OCI-LY3 (cell line): ENCODE results near the gene RAPGEF5.

Experiments
- H2AFZ ChIP-seq: fragments of 200-600, 300-600 bp; shearing (Covaris generic); 2 replicates; pipeline ENCODE4 v1.6.0; 2014; ENCODE audit warnings: antibody characterized with exemption, low read depth, low read length
- H3K27ac ChIP-seq: fragments of 200-600, 300-600 bp; sonication (generic); 2 replicates; pipeline ENCODE4 v1.5.1; 2014; ENCODE audit warnings: mild to moderate bottlenecking, low read length, moderate library complexity, mixed read lengths
- H3K27me3 ChIP-seq: fragments of 200-600, 300-600 bp; sonication (generic); 2 replicates; pipeline ENCODE4 v1.6.1; 2014; ENCODE audit warnings: low read depth, low read length, mixed read lengths
- H3K36me3 ChIP-seq: fragments of 200-600, 300-600 bp; sonication (generic); replicated peaks from 2 replicates; pipeline ENCODE3; 2014; ENCODE audit warnings: low read depth, low read length, mixed read lengths
- H3K4me1 ChIP-seq: fragments of 300-600, 200-600 bp; sonication (generic); 2 replicates; pipeline ENCODE4 v1.6.1; 2014; ENCODE audit warnings: low read length, mixed read lengths
- H3K4me2 ChIP-seq: fragments of 200-600, 300-600 bp; sonication (generic); 2 replicates; pipeline ENCODE4 v1.6.1; 2014; ENCODE audit warnings: low read length, mixed read lengths
- H3K4me3 ChIP-seq: fragments of 300-600, 200-600 bp; sonication (generic); 2 replicates; pipeline ENCODE4 v1.5.1; 2014; ENCODE audit warnings: antibody characterized with exemption, mild to moderate bottlenecking, low read length, moderate library complexity
- H3K79me2 ChIP-seq: fragments of 300-600, 200-600 bp; shearing (Covaris generic); 2 replicates; pipeline ENCODE4 v1.6.1; 2014; ENCODE audit warnings: mild to moderate bottlenecking, low read length, mixed read lengths
- H3K9ac ChIP-seq: fragments of 300-600, 200-600 bp; shearing (Covaris generic); 2 replicates; pipeline ENCODE4 v1.6.0; 2014; ENCODE audit warnings: mild to moderate bottlenecking, low read length, moderate library complexity
- H3K9me3 ChIP-seq: fragments of 200-600, 300-600 bp; shearing (Covaris generic); 2 replicates; pipeline ENCODE4 v1.6.1; 2014; ENCODE audit warnings: low read length, mixed read lengths; ENCODE audit not compliant: insufficient read depth
- H4K20me1 ChIP-seq: fragments of 200-600, 300-600 bp; sonication (generic); 2 replicates; pipeline ENCODE4 v1.6.1; 2016; ENCODE audit warnings: low read length, mixed read lengths; ENCODE audit not compliant: insufficient read depth
- CTCF ChIP-seq: fragments of 200-600, 300-600 bp; sonication (generic); IDR thresholded peaks from 2 replicates; pipeline ENCODE4 v1.5.1; 2014; ENCODE audit warnings: antibody characterized with exemption, low read length, low read depth
- EZH2phosphoT487 ChIP-seq: fragments of 200-600 bp; shearing (Covaris generic); IDR thresholded peaks from 2 replicates; pipeline ENCODE4 v1.6.1; 2018; ENCODE audit warnings: antibody characterized with exemption, mixed run types, low read depth

The RAPGEF5 gene

GRCh38 chr7:22352887-22353286 is 4.1 kb downstream of the RAPGEF5 start:
- no peaks in the 10 kb centered on the region for H3K79me2 ChIP-seq
- no peak overlapping the region for H3K9ac ChIP-seq
- H3K4me2 ChIP-seq, result no peak overlapping the region
- no peak overlapping the region for H3K27ac ChIP-seq
- H3K9me3 ChIP-seq, result no peaks in the 10 kb centered on the region
- H3K36me3 ChIP-seq, result peaks cover 2% of the 10 kb centered on the region
- H3K4me1 ChIP-seq, result peaks cover 3% of the 10 kb centered on the region; the same call in 1 of the 2 replicates
- H3K27me3 ChIP-seq, result no peaks in the 10 kb centered on the region; the same call in 1 of the 2 replicates
- TF ChIP-seq EZH2phosphoT487, result no peak
- no peak for TF ChIP-seq CTCF
- no peak overlapping the region for H2AFZ ChIP-seq
- no peak overlapping the region for H3K4me3 ChIP-seq
- no peaks in the 10 kb centered on the region for H4K20me1 ChIP-seq

GRCh38 chr7:22351878-22352277 is 5.1 kb downstream of the RAPGEF5 start:
- H3K27me3 ChIP-seq, result no peaks in the 10 kb centered on the region
- H3K9me3 ChIP-seq, result no peaks in the 10 kb centered on the region
- H3K4me3 ChIP-seq, result no peak overlapping the region
- H3K79me2 ChIP-seq, result no peaks in the 10 kb centered on the region
- no peaks in the 10 kb centered on the region for H4K20me1 ChIP-seq
- no peak for TF ChIP-seq CTCF
- TF ChIP-seq EZH2phosphoT487, result no peak
- H3K9ac ChIP-seq, result no peak overlapping the region
- peaks cover 2% of the 10 kb centered on the region for H3K36me3 ChIP-seq
- no peak overlapping the region for H2AFZ ChIP-seq
- H3K4me1 ChIP-seq, result no peaks in the 10 kb centered on the region
- H3K27ac ChIP-seq, result no peak overlapping the region
- H3K4me2 ChIP-seq, result no peak overlapping the region

- H3K27ac ChIP-seq, result no peak overlapping the region
- no peaks in the 10 kb centered on the region for H3K27me3 ChIP-seq
- H2AFZ ChIP-seq, result no peak overlapping the region
- TF ChIP-seq EZH2phosphoT487 (no peak), CTCF (no peak)
- H3K4me1 ChIP-seq, result no peaks in the 10 kb centered on the region
- H3K4me3 ChIP-seq, result no peak overlapping the region
- H3K9me3 ChIP-seq, result no peaks in the 10 kb centered on the region
- no peaks in the 10 kb centered on the region for H4K20me1 ChIP-seq
- H3K79me2 ChIP-seq, result no peaks in the 10 kb centered on the region
- peaks cover 2% of the 10 kb centered on the region for H3K36me3 ChIP-seq
- H3K4me2 ChIP-seq, result no peak overlapping the region
- no peak overlapping the region for H3K9ac ChIP-seq
These were observed 5.6 kb downstream of the RAPGEF5 start for GRCh38 chr7:22351329-22351692.

GRCh38 chr7:22350466-22351328 is 6.3 kb downstream of the RAPGEF5 start:
- no peak overlapping the region for H3K4me3 ChIP-seq
- H3K27ac ChIP-seq, result no peak overlapping the region
- TF ChIP-seq EZH2phosphoT487 (no peak), CTCF (no peak)
- no peak overlapping the region for H3K4me2 ChIP-seq
- H3K79me2 ChIP-seq, result no peaks in the 10 kb centered on the region
- H2AFZ ChIP-seq, result no peak overlapping the region
- H3K9ac ChIP-seq, result no peak overlapping the region
- H3K4me1 ChIP-seq, result no peaks in the 10 kb centered on the region
- H4K20me1 ChIP-seq, result no peaks in the 10 kb centered on the region
- H3K9me3 ChIP-seq, result no peaks in the 10 kb centered on the region
- no peaks in the 10 kb centered on the region for H3K27me3 ChIP-seq
- peaks cover 2% of the 10 kb centered on the region for H3K36me3 ChIP-seq
